GM12892 (cell line): ENCODE measurements around the gene CNTNAP2.

Source experiments
- POLR2A ChIP-seq: IDR thresholded peaks from 2 replicates; pipeline ENCODE4 v1.6.1; 2011; ENCODE audit warnings: low read depth, low read length, control low read depth
- POLR2AphosphoS5 ChIP-seq: IDR thresholded peaks from 2 replicates; pipeline ENCODE4 v1.6.1; 2011; ENCODE audit warnings: low read depth, low read length, control low read depth
- TAF1 ChIP-seq: IDR thresholded peaks from 2 replicates; pipeline ENCODE4 v1.6.1; 2011; ENCODE audit warnings: low read depth, mild to moderate bottlenecking, control low read depth, low read length, borderline replicate concordance

DNA sequence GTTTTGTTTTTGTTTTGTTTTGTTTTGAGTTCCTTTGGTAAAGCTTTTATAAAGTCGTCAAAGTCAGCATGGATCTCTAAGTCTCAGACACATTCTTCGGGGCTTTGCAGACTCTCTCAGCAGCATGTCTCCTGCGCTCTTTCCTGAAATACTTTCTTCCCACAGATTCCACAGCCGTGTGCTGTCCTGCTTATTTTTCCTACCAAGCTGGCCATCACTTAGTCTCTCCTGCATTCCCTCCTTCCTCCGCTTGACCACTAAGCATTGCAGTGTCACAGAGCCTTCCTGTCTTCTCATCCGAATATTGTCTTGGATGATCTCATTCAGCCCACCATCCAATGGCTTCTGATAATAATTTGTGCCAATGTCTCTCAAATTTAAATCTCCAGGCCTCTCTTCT lies 2039.6 kb downstream of the CNTNAP2 start:
- no peak for TF ChIP-seq POLR2A
- TF ChIP-seq POLR2AphosphoS5, result no peak
- no peak for TF ChIP-seq TAF1
